Erythroblast (primary cell): ENCODE data around the gene TBCB.

Experiments
- GATA1 ChIP-seq: IDR thresholded peaks from 2 replicates; pipeline ENCODE4 v1.6.1; 2011; ENCODE audit warnings: low read depth, mild to moderate bottlenecking, control low read depth, low read length, moderate library complexity
- POLR2A ChIP-seq: IDR thresholded peaks from 2 replicates; pipeline ENCODE4 v1.6.1; 2011; ENCODE audit warnings: mild to moderate bottlenecking, low read length

DNA sequence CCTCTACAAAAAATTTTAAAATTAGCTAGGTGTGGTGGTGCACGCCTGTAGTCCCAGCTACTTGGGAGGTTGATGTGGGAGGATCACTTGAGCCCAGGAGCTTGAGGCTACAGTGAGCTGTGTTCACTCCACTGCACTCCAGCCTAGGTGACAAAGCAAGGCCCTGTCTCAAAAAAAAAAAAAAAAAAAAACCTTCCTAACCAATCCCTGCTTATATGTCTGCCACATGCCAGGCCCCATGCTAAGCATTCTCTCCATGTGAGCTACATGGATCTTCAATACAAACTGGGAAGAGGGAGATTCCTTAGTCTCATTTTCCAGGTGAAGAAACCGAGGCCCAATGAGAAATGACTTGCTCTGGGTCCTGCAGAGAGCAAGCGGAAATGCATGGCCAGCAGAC, 6.6 kb upstream of the TBCB start:
- TF ChIP-seq POLR2A (no peak), GATA1 (no peak)
